WTC11 (cell line): ENCODE measurements around the gene TMEM184A. TPM values are rescaled to one million over a fixed set of nuclear protein-coding genes. Genes with fewer than 3 reads are reported as not detected.
"Not testable (repeated sequence)": the region's sequence is repeated elsewhere in the genome, so short reads cannot be mapped to it uniquely, and the experiment has no call there.

Experiments
- ATAC-seq: fragments of 200-7000 bp; cut with Tn5 transposase; 2 replicates; pipeline ENCODE4 v1.10.0; 2021; ENCODE audit warnings: mild to moderate bottlenecking, moderate library complexity
- CTCF ChIA-PET: fragments of 300-600 bp; sonication (Branson Sonifier 250); formaldehyde crosslinking; loops from one replicate; lab custom pipeline; 2021; ENCODE audit warnings: antibody characterized with exemption; lab: Charles Lee
- POLR2A ChIA-PET: fragments of 350-600 bp; sonication (Branson Sonifier 250); formaldehyde crosslinking; loops from one replicate; lab custom pipeline; 2021; ENCODE audit warnings: antibody characterized with exemption; lab: Charles Lee
- DNase-seq: peaks from one replicate; pipeline ENCODE4 v3.0.0; 2021; ENCODE audit warnings: low spot score
- H3K27ac Mint-ChIP-seq: 2 replicates; pipeline ENCODE4 v1.8.0; 2021; ENCODE audit warnings: mixed read lengths
- H3K27me3 Mint-ChIP-seq: 2 replicates; pipeline ENCODE4 v1.8.0; 2021; ENCODE audit warnings: low read depth, mild to moderate bottlenecking, moderate library complexity, mixed read lengths
- H3K36me3 Mint-ChIP-seq: 2 replicates; pipeline ENCODE4 v1.8.0; 2021; ENCODE audit warnings: mixed read lengths
- H3K4me1 Mint-ChIP-seq: 2 replicates; pipeline ENCODE4 v1.8.0; 2022; ENCODE audit warnings: mixed read lengths
- H3K4me3 Mint-ChIP-seq: 2 replicates; pipeline ENCODE4 v1.8.0; 2021; ENCODE audit warnings: mild to moderate bottlenecking, moderate library complexity, mixed read lengths
- H3K9me3 Mint-ChIP-seq: 2 replicates; pipeline ENCODE4 v1.8.0; 2021; ENCODE audit warnings: mixed read lengths
- E2F1 ChIP-seq: sonication (generic); formaldehyde crosslinking; IDR thresholded peaks from 2 replicates; pipeline ENCODE4 v1.8.0; 2022; ENCODE audit warnings: mild to moderate bottlenecking, missing genetic modification reagents
- ETV6 ChIP-seq: sonication (generic); formaldehyde crosslinking; IDR thresholded peaks from 2 replicates; pipeline ENCODE4 v1.8.1; 2022; ENCODE audit warnings: mild to moderate bottlenecking, missing genetic modification reagents
- GABPB1 ChIP-seq: sonication (generic); formaldehyde crosslinking; IDR thresholded peaks from 2 replicates; pipeline ENCODE4 v1.8.1; 2023; ENCODE audit warnings: mild to moderate bottlenecking, missing genetic modification reagents
- ZNF138 ChIP-seq: sonication (generic); formaldehyde crosslinking; conservative IDR thresholded peaks from 2 replicates; pipeline ENCODE4 v1.8.1; 2022; ENCODE audit warnings: mild to moderate bottlenecking, moderate library complexity, missing genetic modification reagents
- total RNA-seq: library from RNA; stranded (reverse); gene quantifications from 3 replicates; pipeline ENCODE4 v1.2.3, GENCODE V29; 2021
- TF ChIP-seq, protein P1 (sequence below): fragments of 250-450 bp; sonication (Bioruptor Pico); IDR thresholded peaks from 2 replicates; pipeline ENCODE4 v1.9.0; 2021; ENCODE audit warnings: mild to moderate bottlenecking
- TF ChIP-seq, protein P2 (sequence below): sonication (generic); formaldehyde crosslinking; IDR thresholded peaks from 2 replicates; pipeline ENCODE4 v1.8.0; 2022; ENCODE audit warnings: mild to moderate bottlenecking, missing genetic modification reagents
- TF ChIP-seq, protein P3 (sequence below): sonication (generic); formaldehyde crosslinking; conservative IDR thresholded peaks from 2 replicates; pipeline ENCODE4 v1.8.1; 2023; ENCODE audit warnings: mild to moderate bottlenecking, low read depth, missing genetic modification reagents, moderate library complexity
- TF ChIP-seq, protein P4 (sequence below): sonication (generic); formaldehyde crosslinking; IDR thresholded peaks from 2 replicates; pipeline ENCODE4 v1.8.1; 2023; ENCODE audit warnings: mild to moderate bottlenecking, missing genetic modification reagents
- TF ChIP-seq, protein P5 (sequence below): sonication (generic); formaldehyde crosslinking; IDR thresholded peaks from 2 replicates; pipeline ENCODE4 v1.8.1; 2022; ENCODE audit warnings: low read depth, missing genetic modification reagents, borderline replicate concordance
- TF ChIP-seq, protein P6 (sequence below): sonication (generic); formaldehyde crosslinking; conservative IDR thresholded peaks from 2 replicates; pipeline ENCODE4 v1.8.1; 2022; ENCODE audit warnings: mild to moderate bottlenecking, missing genetic modification reagents

The TMEM184A gene
- total RNA-seq, 1 experiment from 2014 or later, result 1.4 TPM

- TF ChIP-seq, protein P1, sequence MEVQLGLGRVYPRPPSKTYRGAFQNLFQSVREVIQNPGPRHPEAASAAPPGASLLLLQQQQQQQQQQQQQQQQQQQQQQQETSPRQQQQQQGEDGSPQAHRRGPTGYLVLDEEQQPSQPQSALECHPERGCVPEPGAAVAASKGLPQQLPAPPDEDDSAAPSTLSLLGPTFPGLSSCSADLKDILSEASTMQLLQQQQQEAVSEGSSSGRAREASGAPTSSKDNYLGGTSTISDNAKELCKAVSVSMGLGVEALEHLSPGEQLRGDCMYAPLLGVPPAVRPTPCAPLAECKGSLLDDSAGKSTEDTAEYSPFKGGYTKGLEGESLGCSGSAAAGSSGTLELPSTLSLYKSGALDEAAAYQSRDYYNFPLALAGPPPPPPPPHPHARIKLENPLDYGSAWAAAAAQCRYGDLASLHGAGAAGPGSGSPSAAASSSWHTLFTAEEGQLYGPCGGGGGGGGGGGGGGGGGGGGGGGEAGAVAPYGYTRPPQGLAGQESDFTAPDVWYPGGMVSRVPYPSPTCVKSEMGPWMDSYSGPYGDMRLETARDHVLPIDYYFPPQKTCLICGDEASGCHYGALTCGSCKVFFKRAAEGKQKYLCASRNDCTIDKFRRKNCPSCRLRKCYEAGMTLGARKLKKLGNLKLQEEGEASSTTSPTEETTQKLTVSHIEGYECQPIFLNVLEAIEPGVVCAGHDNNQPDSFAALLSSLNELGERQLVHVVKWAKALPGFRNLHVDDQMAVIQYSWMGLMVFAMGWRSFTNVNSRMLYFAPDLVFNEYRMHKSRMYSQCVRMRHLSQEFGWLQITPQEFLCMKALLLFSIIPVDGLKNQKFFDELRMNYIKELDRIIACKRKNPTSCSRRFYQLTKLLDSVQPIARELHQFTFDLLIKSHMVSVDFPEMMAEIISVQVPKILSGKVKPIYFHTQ (CRISPR knock-in tag), result no peak
- no peak for TF ChIP-seq E2F1 (CRISPR knock-in tag)
- TF ChIP-seq, protein P2, sequence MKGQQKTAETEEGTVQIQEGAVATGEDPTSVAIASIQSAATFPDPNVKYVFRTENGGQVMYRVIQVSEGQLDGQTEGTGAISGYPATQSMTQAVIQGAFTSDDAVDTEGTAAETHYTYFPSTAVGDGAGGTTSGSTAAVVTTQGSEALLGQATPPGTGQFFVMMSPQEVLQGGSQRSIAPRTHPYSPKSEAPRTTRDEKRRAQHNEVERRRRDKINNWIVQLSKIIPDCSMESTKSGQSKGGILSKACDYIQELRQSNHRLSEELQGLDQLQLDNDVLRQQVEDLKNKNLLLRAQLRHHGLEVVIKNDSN (CRISPR knock-in tag), result no peak
- TF ChIP-seq, protein P3, sequence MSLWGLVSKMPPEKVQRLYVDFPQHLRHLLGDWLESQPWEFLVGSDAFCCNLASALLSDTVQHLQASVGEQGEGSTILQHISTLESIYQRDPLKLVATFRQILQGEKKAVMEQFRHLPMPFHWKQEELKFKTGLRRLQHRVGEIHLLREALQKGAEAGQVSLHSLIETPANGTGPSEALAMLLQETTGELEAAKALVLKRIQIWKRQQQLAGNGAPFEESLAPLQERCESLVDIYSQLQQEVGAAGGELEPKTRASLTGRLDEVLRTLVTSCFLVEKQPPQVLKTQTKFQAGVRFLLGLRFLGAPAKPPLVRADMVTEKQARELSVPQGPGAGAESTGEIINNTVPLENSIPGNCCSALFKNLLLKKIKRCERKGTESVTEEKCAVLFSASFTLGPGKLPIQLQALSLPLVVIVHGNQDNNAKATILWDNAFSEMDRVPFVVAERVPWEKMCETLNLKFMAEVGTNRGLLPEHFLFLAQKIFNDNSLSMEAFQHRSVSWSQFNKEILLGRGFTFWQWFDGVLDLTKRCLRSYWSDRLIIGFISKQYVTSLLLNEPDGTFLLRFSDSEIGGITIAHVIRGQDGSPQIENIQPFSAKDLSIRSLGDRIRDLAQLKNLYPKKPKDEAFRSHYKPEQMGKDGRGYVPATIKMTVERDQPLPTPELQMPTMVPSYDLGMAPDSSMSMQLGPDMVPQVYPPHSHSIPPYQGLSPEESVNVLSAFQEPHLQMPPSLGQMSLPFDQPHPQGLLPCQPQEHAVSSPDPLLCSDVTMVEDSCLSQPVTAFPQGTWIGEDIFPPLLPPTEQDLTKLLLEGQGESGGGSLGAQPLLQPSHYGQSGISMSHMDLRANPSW, result no peak
- no peak for TF ChIP-seq ZNF138 (CRISPR knock-in tag)
- TF ChIP-seq, protein P4, sequence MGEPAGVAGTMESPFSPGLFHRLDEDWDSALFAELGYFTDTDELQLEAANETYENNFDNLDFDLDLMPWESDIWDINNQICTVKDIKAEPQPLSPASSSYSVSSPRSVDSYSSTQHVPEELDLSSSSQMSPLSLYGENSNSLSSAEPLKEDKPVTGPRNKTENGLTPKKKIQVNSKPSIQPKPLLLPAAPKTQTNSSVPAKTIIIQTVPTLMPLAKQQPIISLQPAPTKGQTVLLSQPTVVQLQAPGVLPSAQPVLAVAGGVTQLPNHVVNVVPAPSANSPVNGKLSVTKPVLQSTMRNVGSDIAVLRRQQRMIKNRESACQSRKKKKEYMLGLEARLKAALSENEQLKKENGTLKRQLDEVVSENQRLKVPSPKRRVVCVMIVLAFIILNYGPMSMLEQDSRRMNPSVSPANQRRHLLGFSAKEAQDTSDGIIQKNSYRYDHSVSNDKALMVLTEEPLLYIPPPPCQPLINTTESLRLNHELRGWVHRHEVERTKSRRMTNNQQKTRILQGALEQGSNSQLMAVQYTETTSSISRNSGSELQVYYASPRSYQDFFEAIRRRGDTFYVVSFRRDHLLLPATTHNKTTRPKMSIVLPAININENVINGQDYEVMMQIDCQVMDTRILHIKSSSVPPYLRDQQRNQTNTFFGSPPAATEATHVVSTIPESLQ (CRISPR knock-in tag), result no peak
- TF ChIP-seq, protein P5, sequence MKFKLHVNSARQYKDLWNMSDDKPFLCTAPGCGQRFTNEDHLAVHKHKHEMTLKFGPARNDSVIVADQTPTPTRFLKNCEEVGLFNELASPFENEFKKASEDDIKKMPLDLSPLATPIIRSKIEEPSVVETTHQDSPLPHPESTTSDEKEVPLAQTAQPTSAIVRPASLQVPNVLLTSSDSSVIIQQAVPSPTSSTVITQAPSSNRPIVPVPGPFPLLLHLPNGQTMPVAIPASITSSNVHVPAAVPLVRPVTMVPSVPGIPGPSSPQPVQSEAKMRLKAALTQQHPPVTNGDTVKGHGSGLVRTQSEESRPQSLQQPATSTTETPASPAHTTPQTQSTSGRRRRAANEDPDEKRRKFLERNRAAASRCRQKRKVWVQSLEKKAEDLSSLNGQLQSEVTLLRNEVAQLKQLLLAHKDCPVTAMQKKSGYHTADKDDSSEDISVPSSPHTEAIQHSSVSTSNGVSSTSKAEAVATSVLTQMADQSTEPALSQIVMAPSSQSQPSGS (CRISPR knock-in tag), result no peak
Observed at GRCh38 chr7:1521456-1521855, 34.5 kb downstream of the TMEM184A start (continued).

DNA sequence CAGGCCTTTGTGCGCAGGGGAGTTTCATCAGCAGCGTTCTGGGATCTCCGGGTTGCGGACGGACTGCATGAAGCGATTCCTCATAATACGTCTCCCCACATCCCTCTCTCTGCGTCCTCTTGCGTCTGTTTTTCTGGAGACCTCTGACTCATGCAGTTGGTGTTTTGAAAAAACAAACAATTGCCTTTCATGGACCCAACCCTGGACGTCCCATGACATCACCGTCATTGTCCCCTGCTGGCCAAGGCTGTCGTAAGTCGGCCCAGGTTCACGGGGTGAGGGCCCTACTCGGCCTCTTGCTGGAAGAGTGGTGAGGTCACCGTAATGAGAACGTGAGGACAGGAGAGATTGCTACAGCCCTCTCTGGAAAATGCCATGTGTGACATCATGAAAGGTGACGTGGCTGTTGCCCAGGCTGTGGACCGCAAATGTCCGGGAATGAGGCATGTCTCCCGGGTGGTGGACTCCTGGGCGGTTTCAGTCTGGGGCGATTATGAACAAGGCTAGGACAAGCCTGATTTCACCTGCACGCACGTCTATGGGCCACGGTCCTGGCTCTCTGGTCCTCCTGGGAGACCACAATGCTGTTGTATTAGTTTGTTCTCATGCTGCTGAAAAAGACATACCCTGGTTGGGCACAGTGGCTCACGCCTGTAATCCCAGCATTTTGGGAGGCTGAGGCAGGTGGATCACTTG is 35.3 kb downstream of the TMEM184A start:
- POLR2A ChIA-PET, result no interaction called here

DNA sequence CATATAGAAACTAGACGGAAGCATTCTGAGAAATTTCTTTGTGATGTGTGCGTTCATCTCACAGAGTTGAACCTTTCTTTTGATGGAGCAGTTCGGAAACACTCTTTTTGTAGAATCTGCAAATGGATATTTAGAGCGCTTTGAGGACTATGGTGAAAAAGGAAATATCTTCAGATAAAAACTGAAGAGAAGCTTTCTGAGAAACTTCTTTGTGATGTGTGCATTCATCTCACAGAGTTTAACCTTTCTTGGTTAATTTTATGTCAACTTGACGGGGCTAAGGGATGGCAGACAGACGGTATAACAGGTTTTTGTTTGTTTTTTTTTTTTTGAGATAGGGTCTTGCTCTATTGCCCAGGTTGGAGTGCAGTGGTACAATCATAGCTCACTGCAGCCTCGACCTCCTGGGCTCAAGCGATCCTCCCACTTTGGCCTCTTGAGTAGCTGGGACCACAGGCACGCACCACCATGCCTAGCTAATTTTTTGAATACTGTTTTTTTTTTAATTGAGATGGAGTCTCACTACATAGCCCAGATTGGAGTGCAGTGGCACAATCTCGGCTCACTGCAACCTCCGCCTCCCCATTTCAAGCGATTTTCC is 36.6 kb downstream of the TMEM184A start:
- H3K4me1 Mint-ChIP-seq, ATAC-seq, DNase-seq, H3K36me3 Mint-ChIP-seq, H3K9me3 Mint-ChIP-seq, POLR2A ChIA-PET, H3K4me3 Mint-ChIP-seq, H3K27ac Mint-ChIP-seq, H3K27me3 Mint-ChIP-seq: not testable (repeated sequence)
- CTCF ChIA-PET, result interaction anchor here (1.1 to 1.7 kb wide), 2 partner anchors 37 to 39 kb away, joined by 4 to 5 read pairs; partner anchors contain the start of gene TMEM184A

More for the DNA sequence above, 35.3 kb downstream of the TMEM184A start:
- H3K4me1 Mint-ChIP-seq, result peaks cover 7% of the 10 kb centered on the region; the same call in 1 of the 2 replicates
- H3K9me3 Mint-ChIP-seq, result peaks cover 8% of the 10 kb centered on the region
- H3K4me3 Mint-ChIP-seq, result no peak overlapping the region
- DNase-seq (no peak), ATAC-seq (no peak)
- H3K27me3 Mint-ChIP-seq, result no peaks in the 10 kb centered on the region; the same call in 1 of the 2 replicates
- no peak overlapping the region for H3K27ac Mint-ChIP-seq
- no peaks in the 10 kb centered on the region for H3K36me3 Mint-ChIP-seq
- TF ChIP-seq ZNF138 (CRISPR knock-in tag), result no peak
- TF ChIP-seq, protein P6, sequence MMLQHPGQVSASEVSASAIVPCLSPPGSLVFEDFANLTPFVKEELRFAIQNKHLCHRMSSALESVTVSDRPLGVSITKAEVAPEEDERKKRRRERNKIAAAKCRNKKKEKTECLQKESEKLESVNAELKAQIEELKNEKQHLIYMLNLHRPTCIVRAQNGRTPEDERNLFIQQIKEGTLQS (CRISPR knock-in tag), result no peak
- peak; percentile 91 for TF ChIP-seq GABPB1 (CRISPR knock-in tag)
- TF ChIP-seq ETV6 (CRISPR knock-in tag), result no peak
- CTCF ChIA-PET, result no interaction called here
